ENCODE data around the gene COTL1. TPM values are rescaled to one million over a fixed set of nuclear protein-coding genes. Genes with fewer than 3 reads are reported as not detected.

Gene COTL1
- total and polyA plus RNA-seq, 2 experiments from 2014 or later = 144 to 370 TPM

GRCh38 chr16:84538222-84538840 lies 79.5 kb downstream of the COTL1 start:
- H3K4me2 ChIP-seq (ENCODE audit: unreplicated experiment) = no peak overlapping the region
- H3K9ac ChIP-seq = no peak overlapping the region
- no peaks in the 10 kb centered on the region for H3K9me3 ChIP-seq (ENCODE audit: low read depth)
- DNase-seq = no peak
- H3K4me3 ChIP-seq = no peak overlapping the region
- H3F3A ChIP-seq (ENCODE audit: insufficient read depth) = peaks cover 2% of the 10 kb centered on the region; the same call in 1 of the 2 replicates
- no peaks in the 10 kb centered on the region for H3K36me3 ChIP-seq (ENCODE audit: low read depth)
- no peak overlapping the region for H2AFZ ChIP-seq
- no peaks in the 10 kb centered on the region for H3K27me3 ChIP-seq (replicated peaks; ENCODE audit: insufficient read depth)
- WGBS, 2 experiments (ENCODE audit: low coverage in 1 of 2, low lambda C conversion rate in 2 of 2, missing lambda C conversion rate in 2 of 2) = 94 to 95% methylated on average over 6 of the region's 6 CpGs
- no peaks in the 10 kb centered on the region for H3K9me2 ChIP-seq (ENCODE audit: insufficient read depth)
- no peaks in the 10 kb centered on the region for H4K20me1 ChIP-seq (ENCODE audit: insufficient read depth)
- in situ Hi-C loops (cut with MboI) = no loop called here
- H3K27ac ChIP-seq = no peak overlapping the region
- no peaks in the 10 kb centered on the region for H3K79me2 ChIP-seq (ENCODE audit: insufficient read depth)
- no peak for TF ChIP-seq EZH2phosphoT487 (IDR thresholded peaks at IDR 0.05; ENCODE audit: insufficient read depth, low read depth)
- no peak for TF ChIP-seq EZH2 (IDR thresholded peaks at IDR 0.05; ENCODE audit: insufficient read depth, poor library complexity, severe bottlenecking)
- H3K4me1 ChIP-seq (ENCODE audit: insufficient read depth) = no peaks in the 10 kb centered on the region

- no peak overlapping the region for H3K27ac ChIP-seq
- H3K27me3 ChIP-seq (replicated peaks; ENCODE audit: insufficient read depth) = no peaks in the 10 kb centered on the region
- H3K9ac ChIP-seq = no peak overlapping the region
- H3K4me3 ChIP-seq = no peak overlapping the region
- TF ChIP-seq EZH2 (IDR thresholded peaks at IDR 0.05; ENCODE audit: insufficient read depth, poor library complexity, severe bottlenecking) (no peak), EZH2phosphoT487 (IDR thresholded peaks at IDR 0.05; ENCODE audit: insufficient read depth, low read depth) (no peak)
- H4K20me1 ChIP-seq (ENCODE audit: insufficient read depth) = no peaks in the 10 kb centered on the region
- H3K79me2 ChIP-seq (ENCODE audit: insufficient read depth) = no peaks in the 10 kb centered on the region
- H3K9me2 ChIP-seq (ENCODE audit: insufficient read depth) = no peaks in the 10 kb centered on the region
- H3F3A ChIP-seq (ENCODE audit: insufficient read depth) = peaks cover 9% of the 10 kb centered on the region; the same call in 1 of the 2 replicates
- no peak overlapping the region for H3K4me2 ChIP-seq (ENCODE audit: unreplicated experiment)
- H2AFZ ChIP-seq = no peak overlapping the region
- in situ Hi-C loops (cut with MboI) = no loop called here
- DNase-seq = no peak
- H3K9me3 ChIP-seq (ENCODE audit: low read depth) = no peaks in the 10 kb centered on the region
- H3K4me1 ChIP-seq (ENCODE audit: insufficient read depth) = peaks cover 4% of the 10 kb centered on the region
- H3K36me3 ChIP-seq (ENCODE audit: low read depth) = no peaks in the 10 kb centered on the region
- 80 to 81% methylated on average over 11 of the region's 11 CpGs for WGBS, 2 experiments (ENCODE audit: low coverage in 1 of 2, low lambda C conversion rate in 2 of 2, missing lambda C conversion rate in 2 of 2)
These were observed 80.3 kb downstream of the COTL1 start for GRCh38 chr16:84537491-84538151.

GRCh38 chr16:84535851-84536250 lies 82.0 kb downstream of the COTL1 start:
- H3K27me3 ChIP-seq (replicated peaks; ENCODE audit: insufficient read depth) = no peaks in the 10 kb centered on the region
- peaks cover 18% of the 10 kb centered on the region for H3F3A ChIP-seq (ENCODE audit: insufficient read depth)
- TF ChIP-seq EZH2phosphoT487 (IDR thresholded peaks at IDR 0.05; ENCODE audit: insufficient read depth, low read depth) (no peak), EZH2 (IDR thresholded peaks at IDR 0.05; ENCODE audit: insufficient read depth, poor library complexity, severe bottlenecking) (no peak)
- H3K4me2 ChIP-seq (ENCODE audit: unreplicated experiment) = no peak overlapping the region
- H2AFZ ChIP-seq = no peak overlapping the region
- WGBS, 2 experiments (ENCODE audit: low coverage in 1 of 2, low lambda C conversion rate in 2 of 2, missing lambda C conversion rate in 2 of 2) = 74 to 75% methylated on average over 9 of the region's 9 CpGs
- no peak overlapping the region for H3K27ac ChIP-seq
- no peaks in the 10 kb centered on the region for H4K20me1 ChIP-seq (ENCODE audit: insufficient read depth)
- H3K9me2 ChIP-seq (ENCODE audit: insufficient read depth) = no peaks in the 10 kb centered on the region
- H3K79me2 ChIP-seq (ENCODE audit: insufficient read depth) = no peaks in the 10 kb centered on the region
- H3K9me3 ChIP-seq (ENCODE audit: low read depth) = no peaks in the 10 kb centered on the region
- H3K4me3 ChIP-seq = no peak overlapping the region
- H3K4me1 ChIP-seq (ENCODE audit: insufficient read depth) = peaks cover 16% of the 10 kb centered on the region
- in situ Hi-C loops (cut with MboI) = no loop called here
- DNase-seq = no peak
- H3K36me3 ChIP-seq (ENCODE audit: low read depth) = no peaks in the 10 kb centered on the region
- H3K9ac ChIP-seq = no peak overlapping the region

- H3F3A ChIP-seq (ENCODE audit: insufficient read depth) = peaks cover 18% of the 10 kb centered on the region
- no peaks in the 10 kb centered on the region for H3K36me3 ChIP-seq (ENCODE audit: low read depth)
- no peaks in the 10 kb centered on the region for H3K27me3 ChIP-seq (replicated peaks; ENCODE audit: insufficient read depth)
- in situ Hi-C loops (cut with MboI) = no loop called here
- no peaks in the 10 kb centered on the region for H3K9me3 ChIP-seq (ENCODE audit: low read depth)
- 66 to 73% methylated on average over 6 of the region's 6 CpGs for WGBS, 2 experiments (ENCODE audit: low coverage in 1 of 2, low lambda C conversion rate in 2 of 2, missing lambda C conversion rate in 2 of 2)
- no peaks in the 10 kb centered on the region for H3K9me2 ChIP-seq (ENCODE audit: insufficient read depth)
- H3K4me1 ChIP-seq (ENCODE audit: insufficient read depth) = peaks cover 16% of the 10 kb centered on the region
- no peak overlapping the region for H3K4me3 ChIP-seq
- no peaks in the 10 kb centered on the region for H4K20me1 ChIP-seq (ENCODE audit: insufficient read depth)
- H2AFZ ChIP-seq = no peak overlapping the region
- TF ChIP-seq EZH2 (IDR thresholded peaks at IDR 0.05; ENCODE audit: insufficient read depth, poor library complexity, severe bottlenecking) (no peak), EZH2phosphoT487 (IDR thresholded peaks at IDR 0.05; ENCODE audit: insufficient read depth, low read depth) (no peak)
- no peak overlapping the region for H3K4me2 ChIP-seq (ENCODE audit: unreplicated experiment)
- no peak for DNase-seq
- H3K27ac ChIP-seq = no peak overlapping the region
- H3K79me2 ChIP-seq (ENCODE audit: insufficient read depth) = no peaks in the 10 kb centered on the region
- no peak overlapping the region for H3K9ac ChIP-seq
These were observed 82.5 kb downstream of the COTL1 start for GRCh38 chr16:84535408-84535807.
